ENCODE measurements around the gene BCL2L11.

DNA sequence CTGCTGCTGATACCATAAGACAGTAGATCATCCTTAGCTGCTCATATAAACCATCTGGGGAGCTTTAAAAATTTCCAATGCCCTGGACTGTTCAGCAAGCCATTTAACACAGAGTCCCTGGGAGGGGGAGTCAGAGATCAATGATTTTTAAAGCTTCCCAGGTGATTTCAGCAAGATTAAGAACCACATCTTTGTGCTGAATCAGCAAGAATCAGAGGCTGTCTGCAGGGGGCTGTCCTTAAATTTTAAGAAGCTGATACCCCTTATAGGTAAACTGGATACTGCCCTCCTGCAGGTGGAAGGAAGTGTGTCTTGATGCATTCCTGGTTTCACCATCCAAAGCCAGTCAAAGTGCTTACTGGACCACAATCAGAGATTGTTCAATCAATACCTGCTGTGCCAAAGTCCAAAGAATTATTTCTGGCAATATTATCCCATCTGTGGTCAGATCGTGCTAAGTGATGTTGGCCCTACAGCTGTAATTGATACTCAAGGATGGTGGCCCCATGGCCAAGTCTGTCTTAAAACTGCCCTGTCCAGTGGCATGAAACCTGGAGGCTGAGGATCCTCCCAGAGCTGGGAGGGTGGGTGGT is 72.2 kb downstream of the BCL2L11 start:
- no peak for TF ChIP-seq GATA3 (IDR thresholded peaks at IDR 0.05; ENCODE audit: low read depth, low read length)
- no peak for TF ChIP-seq GATA2 (IDR thresholded peaks at IDR 0.05; ENCODE audit: low read depth, low read length)
